ENCODE data around the gene GFY.

DNA sequence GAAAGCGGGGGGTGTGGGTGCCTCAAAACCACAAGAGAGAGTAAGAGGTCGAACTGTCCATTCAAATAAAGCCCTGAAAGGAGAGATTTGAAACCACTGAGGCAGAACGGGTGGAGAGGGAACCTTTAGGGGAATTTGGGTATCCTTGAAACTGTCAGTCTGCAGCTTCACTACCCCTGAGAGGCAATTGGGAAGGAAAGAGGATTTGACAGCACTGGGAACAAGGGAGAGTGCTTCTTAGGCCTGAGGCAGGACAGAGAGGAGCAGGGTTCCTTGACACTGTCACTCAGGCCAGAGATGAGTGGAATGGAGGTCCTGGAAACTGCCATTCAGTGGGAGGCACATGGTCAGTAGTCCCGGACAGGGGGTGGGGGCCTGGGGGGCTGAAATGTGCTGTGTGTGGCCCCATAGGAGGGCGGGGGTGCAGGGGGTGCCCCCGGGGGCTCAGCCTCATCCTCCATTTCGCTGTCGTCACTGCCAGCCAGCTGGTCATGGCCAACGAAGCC is 5.0 kb downstream of the GFY start:
- TF ChIP-seq, protein P1, sequence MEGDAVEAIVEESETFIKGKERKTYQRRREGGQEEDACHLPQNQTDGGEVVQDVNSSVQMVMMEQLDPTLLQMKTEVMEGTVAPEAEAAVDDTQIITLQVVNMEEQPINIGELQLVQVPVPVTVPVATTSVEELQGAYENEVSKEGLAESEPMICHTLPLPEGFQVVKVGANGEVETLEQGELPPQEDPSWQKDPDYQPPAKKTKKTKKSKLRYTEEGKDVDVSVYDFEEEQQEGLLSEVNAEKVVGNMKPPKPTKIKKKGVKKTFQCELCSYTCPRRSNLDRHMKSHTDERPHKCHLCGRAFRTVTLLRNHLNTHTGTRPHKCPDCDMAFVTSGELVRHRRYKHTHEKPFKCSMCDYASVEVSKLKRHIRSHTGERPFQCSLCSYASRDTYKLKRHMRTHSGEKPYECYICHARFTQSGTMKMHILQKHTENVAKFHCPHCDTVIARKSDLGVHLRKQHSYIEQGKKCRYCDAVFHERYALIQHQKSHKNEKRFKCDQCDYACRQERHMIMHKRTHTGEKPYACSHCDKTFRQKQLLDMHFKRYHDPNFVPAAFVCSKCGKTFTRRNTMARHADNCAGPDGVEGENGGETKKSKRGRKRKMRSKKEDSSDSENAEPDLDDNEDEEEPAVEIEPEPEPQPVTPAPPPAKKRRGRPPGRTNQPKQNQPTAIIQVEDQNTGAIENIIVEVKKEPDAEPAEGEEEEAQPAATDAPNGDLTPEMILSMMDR (IDR thresholded peaks at IDR 0.05), result no peak
- no peak for TF ChIP-seq POLR2A (IDR thresholded peaks at IDR 0.05)

Data from right lobe of liver (tissue), 4 donors.